CD4-positive, alpha-beta T cell treated with Interleukin-6 for 4 hours (primary cell): ENCODE results near the gene DDX56.
"Not testable (repeated sequence)": the region's sequence is repeated elsewhere in the genome, so short reads cannot be mapped to it uniquely, and the experiment has no call there.

Experiments
- DNase-seq: peaks from one replicate; pipeline ENCODE4 v3.0.0-alpha.2; 2020; ENCODE audit warnings: mixed read lengths

Gene DDX56, protein sequence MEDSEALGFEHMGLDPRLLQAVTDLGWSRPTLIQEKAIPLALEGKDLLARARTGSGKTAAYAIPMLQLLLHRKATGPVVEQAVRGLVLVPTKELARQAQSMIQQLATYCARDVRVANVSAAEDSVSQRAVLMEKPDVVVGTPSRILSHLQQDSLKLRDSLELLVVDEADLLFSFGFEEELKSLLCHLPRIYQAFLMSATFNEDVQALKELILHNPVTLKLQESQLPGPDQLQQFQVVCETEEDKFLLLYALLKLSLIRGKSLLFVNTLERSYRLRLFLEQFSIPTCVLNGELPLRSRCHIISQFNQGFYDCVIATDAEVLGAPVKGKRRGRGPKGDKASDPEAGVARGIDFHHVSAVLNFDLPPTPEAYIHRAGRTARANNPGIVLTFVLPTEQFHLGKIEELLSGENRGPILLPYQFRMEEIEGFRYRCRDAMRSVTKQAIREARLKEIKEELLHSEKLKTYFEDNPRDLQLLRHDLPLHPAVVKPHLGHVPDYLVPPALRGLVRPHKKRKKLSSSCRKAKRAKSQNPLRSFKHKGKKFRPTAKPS

DNA sequence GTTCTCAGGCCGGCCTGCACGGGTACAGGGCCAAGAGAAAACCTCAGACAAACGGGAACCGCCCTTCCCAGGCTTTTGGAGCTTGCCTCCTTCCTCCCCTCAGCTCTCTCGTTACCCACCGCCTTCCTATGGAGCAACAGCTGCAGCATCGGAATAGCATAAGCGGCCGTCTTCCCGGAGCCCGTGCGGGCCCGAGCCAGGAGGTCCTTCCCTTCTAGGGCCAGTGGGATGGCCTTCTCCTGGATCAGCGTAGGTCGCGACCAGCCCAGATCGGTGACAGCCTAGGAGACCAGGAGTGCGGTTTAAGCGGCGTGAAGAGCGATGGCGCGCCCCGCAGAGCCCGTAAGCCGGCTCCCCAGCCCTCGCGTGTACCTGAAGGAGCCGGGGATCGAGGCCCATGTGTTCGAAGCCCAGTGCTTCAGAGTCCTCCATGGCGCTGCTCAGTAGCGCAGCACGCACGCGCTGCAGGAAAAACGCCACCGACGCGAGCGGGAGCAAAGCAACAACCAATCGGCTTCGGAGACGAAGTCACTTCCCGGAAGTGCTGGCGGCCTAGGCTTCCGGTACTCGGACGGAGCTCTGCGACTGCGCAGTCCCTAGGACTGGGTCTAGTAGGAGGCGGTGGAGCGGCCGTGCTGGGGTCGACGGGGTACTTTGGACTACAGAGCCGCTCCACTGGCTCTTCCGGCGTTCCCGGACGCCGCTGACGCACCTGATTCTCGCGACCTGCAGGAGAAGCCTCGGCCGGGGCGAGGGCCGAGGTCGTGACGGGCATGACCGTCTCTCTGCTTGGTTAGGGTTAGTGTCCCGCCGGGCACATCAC, at the start of gene DDX56:
DDX56 (minus strand) TSS at position 445 of the 823 bp plus-strand sequence; CDS start at position 432, 13 bp downstream.
- DNase-seq: peak; percentile 94

- peak; percentile 55 for DNase-seq
These were observed 48.8 kb upstream of the DDX56 start for GRCh38 chr7:44622342-44623151.

DNA sequence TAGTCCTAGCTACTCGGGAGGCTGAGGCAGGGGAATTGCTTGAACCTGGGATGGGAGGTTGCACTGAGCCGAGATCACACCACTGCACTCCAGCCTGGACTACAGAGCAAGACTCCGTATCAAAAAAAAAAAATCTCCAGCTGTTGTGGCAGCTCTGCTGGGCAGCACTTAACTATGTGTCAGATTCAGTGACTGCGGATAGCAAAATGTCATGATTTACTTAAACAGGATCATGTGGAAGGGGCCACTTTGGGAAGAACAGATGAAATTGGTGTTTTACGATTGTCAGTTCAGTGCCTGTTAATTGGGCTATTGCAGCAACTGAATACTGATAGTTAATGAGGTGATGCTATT, 48.0 kb upstream of the DDX56 start:
- DNase-seq: no peak

- no peak for DNase-seq
These were observed 47.5 kb upstream of the DDX56 start for GRCh38 chr7:44621034-44621749.

GRCh38 chr7:44618753-44619152, 45.0 kb upstream of the DDX56 start:
- peak; percentile 31 for DNase-seq

- no peak for DNase-seq
These were observed 44.3 kb upstream of the DDX56 start for GRCh38 chr7:44618045-44618444.

GRCh38 chr7:44617225-44617890, 43.6 kb upstream of the DDX56 start:
- no peak for DNase-seq

GRCh38 chr7:44616545-44616944, 42.8 kb upstream of the DDX56 start:
- no peak for DNase-seq

- DNase-seq: no peak
These were observed 42.1 kb upstream of the DDX56 start for GRCh38 chr7:44615793-44616192.

- peak; percentile 57 for DNase-seq
These were observed 41.5 kb upstream of the DDX56 start for GRCh38 chr7:44615149-44615611.

- no peak for DNase-seq
These were observed 36.1 kb upstream of the DDX56 start for GRCh38 chr7:44609829-44610228.

GRCh38 chr7:44608916-44609648, 35.4 kb upstream of the DDX56 start:
- DNase-seq: peak; percentile 44

DNA sequence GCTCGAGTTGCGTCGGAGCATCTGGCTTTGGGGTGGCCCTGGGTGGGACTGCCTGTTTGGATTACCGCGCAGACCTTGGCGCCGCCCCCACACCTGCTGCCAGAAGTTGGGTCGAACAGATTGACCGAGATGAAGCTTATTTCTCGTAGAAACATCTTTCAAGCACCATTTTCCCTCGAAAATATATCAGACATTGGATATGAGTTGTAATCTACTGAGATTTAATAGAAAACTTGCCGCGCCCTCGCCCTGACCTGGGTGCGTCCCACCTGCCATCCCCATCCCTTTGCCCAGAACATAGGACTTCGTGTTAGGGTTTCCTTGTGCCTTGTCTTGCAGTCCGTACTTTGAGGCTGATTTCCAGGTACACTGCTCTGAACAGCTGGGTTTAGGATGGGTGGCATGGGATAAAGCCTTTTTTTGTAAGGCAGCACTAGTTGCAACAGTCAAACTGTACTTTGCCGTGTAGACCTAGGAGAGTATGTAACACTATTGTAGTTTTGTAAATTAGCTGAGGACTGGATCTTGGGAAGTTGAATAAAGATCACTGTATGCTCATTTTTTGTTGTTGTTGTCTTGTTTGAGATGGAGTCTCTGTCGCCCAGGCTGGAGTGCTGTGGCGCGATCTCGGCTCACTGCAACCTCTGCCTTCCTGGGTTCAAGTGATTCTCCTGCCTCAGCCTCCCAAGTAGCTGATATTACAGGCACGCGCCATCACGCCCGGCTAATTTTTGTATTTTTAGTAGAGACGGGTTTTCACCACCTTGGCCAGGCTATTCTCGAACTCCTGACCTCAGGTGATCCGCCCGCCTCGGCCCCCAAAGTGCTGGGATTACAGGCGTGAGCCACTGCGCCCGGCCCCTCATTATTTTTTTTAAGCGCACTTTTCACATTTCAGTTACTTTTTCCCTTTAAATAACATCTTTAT, 33.7 kb upstream of the DDX56 start:
- DNase-seq: no peak

DNA sequence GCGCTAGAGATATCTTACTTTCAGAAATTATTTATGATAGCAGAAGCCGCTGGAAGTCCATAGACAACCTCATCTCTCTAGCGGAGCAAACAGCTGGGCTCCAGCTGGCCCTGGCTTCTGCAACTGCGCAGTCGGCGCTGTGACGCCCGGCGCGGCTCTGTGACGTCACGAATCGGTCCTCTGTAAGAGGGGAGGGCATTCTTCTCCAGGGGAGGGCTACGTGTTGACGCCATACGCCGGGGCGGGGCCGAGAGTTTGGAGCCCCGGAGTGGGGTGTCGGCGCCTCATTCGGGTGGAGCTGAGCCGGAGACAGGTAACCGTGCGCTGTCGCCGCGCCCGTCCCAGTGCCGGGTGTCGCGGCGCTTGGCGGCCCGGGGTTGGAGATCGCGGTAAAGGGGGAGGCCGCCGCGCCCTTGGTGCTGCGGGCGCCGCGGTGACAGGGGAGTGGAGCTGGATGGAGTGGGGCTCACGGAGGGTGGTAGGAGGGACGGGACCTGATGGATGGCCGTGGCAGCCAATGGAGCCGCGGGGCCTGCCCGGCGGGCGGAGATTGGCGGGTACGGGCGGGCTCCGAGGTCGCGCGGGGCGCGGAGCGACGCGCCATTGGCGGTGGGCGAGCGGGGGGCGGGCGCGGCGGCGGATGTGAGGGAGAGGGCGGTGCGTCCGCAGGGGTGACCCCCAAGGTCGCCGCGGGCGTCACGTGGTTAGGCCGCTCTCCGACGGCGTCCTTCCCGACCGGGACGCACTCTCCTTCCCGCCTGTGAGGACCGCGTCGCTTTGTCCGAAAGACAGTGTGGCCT, 32.8 kb upstream of the DDX56 start, which contains the start of gene OGDH:
OGDH (plus strand) TSS at position 287 of the 800 bp plus-strand sequence. CDS start 17,717 bp downstream, outside the sequence.
- DNase-seq: peak; percentile 100

DNA sequence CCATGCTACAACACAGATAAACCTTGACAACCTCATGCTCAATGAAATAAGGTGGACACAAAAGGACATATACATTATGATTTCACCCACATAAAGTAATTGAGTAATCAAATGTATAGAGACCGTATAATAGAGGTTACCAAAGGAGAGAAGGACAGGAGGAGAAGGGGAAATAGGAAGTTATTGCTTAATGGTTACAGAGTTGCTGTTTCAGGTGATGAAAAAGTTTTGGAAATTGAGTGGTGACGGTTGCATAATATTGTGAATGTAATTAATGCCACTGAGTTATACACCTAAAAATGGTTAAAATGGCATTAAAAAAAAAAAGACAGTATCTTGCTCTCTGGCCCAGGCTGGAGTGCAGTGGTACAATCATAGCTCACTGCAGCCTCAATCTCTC, 31.2 kb upstream of the DDX56 start:
- no peak for DNase-seq

- DNase-seq: no peak
These were observed 29.5 kb upstream of the DDX56 start for GRCh38 chr7:44603193-44603592.

- no peak for DNase-seq
These were observed 28.8 kb upstream of the DDX56 start for GRCh38 chr7:44602576-44602910.

- no peak for DNase-seq
These were observed 25.5 kb upstream of the DDX56 start for GRCh38 chr7:44599222-44599621.

DNA sequence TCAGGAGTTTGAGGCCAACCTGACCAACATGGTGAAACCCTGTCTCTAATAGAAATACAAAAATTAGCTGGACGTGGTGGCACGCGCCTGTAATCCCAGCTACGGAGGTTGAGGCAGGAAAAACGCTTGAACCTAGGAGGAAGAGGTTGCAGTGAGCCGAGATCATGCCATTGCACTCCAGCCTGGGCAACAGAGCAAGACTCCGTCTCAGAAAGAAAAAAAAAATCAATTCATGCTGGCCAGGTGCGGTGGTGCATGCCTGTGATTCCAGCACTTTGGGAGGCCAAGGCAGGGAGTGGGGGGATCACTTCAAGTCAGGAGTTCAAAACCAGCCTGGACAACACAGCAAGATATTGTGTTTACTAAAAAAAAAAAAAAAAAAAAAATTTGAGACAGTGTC, 23.5 kb upstream of the DDX56 start:
- not testable (repeated sequence) for DNase-seq
